ENCODE measurements around the gene TMEM181. TPM values are rescaled to one million over a fixed set of nuclear protein-coding genes. Genes with fewer than 3 reads are reported as not detected.
"Not testable (repeated sequence)": the region's sequence is repeated elsewhere in the genome, so short reads cannot be mapped to it uniquely, and the experiment has no call there.

Gene TMEM181
- total RNA-seq, 4 donors from 2014 or later, result 16.7 to 28.1 (median 21.2) TPM

DNA sequence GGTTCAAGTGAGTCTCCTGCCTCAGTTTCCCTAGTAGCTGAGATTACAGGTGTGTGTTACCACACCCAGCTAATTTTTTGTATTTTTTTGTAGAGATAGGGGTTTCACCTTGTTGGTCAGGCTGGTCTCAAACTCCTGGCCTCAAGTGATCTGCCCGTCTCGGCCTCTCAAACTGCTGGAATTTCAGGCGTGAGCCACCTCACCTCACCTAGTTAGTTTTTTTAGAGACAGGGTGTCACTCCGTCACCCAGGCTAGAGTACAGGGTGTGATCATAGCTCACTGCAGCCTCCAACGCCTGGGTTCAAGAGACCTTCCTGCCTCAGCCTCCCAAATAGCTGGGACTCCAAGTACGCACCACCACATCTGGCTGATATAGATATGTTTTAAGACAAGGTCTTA lies 112.8 kb downstream of the TMEM181 start:
- peak; percentile 54 to 66 for DNase-seq
- Histone ChIP-seq H3K27ac (peak overlapping the region; percentile 79 to 91 (median 81)), H3K4me1 (peaks cover 49 to 56% of the 10 kb centered on the region in 2 donors), H3K4me3 (replicated peaks in 1 of 3) (no peak overlapping the region), H3K36me3 (no peaks in the 10 kb centered on the region), H3K27me3 (no peaks in the 10 kb centered on the region), H3K9me3 (no peaks in the 10 kb centered on the region)
- TF ChIP-seq CTCF (IDR thresholded peaks at IDR 0.05), result no peak
- TF ChIP-seq POLR2A (IDR thresholded peaks at IDR 0.05), result no peak
- intact Hi-C loops (cut with DNase I), result no loop called here
- WGBS, 2 donors, result 41 to 66% methylated on average over 6 of the region's 6 CpGs

GRCh38 chr6:158674342-158675131 lies 114.6 kb downstream of the TMEM181 start:
- intact Hi-C loops (cut with DNase I), result no loop called here
- WGBS, 2 donors, result 92 to 95% methylated on average over 14 of the region's 14 CpGs
- H3K27me3 ChIP-seq, result no peaks in the 10 kb centered on the region

GRCh38 chr6:158677094-158677493 lies 117.2 kb downstream of the TMEM181 start:
- not testable (repeated sequence) for H3K27ac ChIP-seq
- WGBS, 2 donors, result 96 to 99% methylated on average over 3 of the region's 3 CpGs

More at GRCh38 chr6:158674342-158675131, 114.6 kb downstream of the TMEM181 start:
- Histone ChIP-seq H3K4me3 (replicated peaks in 1 of 3) (no peak overlapping the region), H3K27ac (peak overlapping the region; percentile 55 to 79 (median 64)), H3K36me3 (no peaks in the 10 kb centered on the region), H3K4me1 (peaks cover 31 to 38% of the 10 kb centered on the region in 2 donors), H3K9me3 (no peaks in the 10 kb centered on the region)
- DNase-seq, result no peak
- TF ChIP-seq POLR2A (IDR thresholded peaks at IDR 0.05), result no peak

DNA sequence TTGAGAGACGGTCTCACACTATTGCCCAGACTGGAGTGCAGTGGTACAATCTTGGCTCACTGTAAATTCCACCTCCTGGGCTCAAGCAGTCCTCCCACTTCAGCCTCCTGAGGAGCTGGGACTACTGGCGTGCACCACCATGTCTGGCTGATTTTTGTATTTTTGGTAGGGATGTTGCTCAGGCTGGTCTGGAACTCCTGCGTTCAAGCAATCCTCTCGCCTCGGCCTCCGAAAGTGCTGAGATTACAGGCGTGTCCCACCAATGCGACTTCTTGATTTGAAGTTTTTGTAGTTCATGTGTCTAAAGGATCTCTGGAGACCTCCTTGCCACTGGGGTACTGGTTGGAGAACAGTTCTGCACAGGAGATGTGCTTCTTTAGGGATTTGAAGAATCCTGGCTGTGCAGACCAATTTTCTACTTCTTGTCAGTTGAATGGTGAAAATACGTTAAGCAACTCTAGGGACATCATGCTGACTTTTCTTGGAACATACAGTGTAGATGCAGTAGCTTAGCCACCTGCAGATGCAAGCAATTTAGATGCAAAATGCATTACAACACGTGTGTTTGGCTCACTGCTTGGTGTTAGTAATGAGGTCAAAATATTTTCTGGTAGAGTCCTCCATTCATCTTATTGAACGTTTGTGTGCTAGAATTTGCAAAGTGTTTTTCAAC lies 118.2 kb downstream of the TMEM181 start:
- H3K9me3 ChIP-seq, result no peaks in the 10 kb centered on the region
- H3K27me3 ChIP-seq, result no peaks in the 10 kb centered on the region
- no peak overlapping the region for H3K4me3 ChIP-seq (replicated peaks in 1 of 3)
- intact Hi-C loops (cut with DNase I), result no loop called here
- no peak overlapping the region for H3K27ac ChIP-seq
- TF ChIP-seq CTCF (IDR thresholded peaks at IDR 0.05), result no peak
- TF ChIP-seq POLR2A (IDR thresholded peaks at IDR 0.05), result no peak
- H3K4me1 ChIP-seq, result peaks cover 15 to 19% of the 10 kb centered on the region in 2 donors
- no peak for DNase-seq
- WGBS, 2 donors, result 81 to 92% methylated on average over 10 to 11 of the region's 11 CpGs
- H3K36me3 ChIP-seq, result no peaks in the 10 kb centered on the region

More at GRCh38 chr6:158677094-158677493, 117.2 kb downstream of the TMEM181 start:
- H3K36me3 ChIP-seq; intact Hi-C loops (cut with DNase I); H3K9me3 ChIP-seq; H3K4me3 ChIP-seq (replicated peaks in 1 of 3); DNase-seq; H3K27me3 ChIP-seq: not testable (repeated sequence)
- H3K4me1 ChIP-seq, result peaks cover 23 to 27% of the 10 kb centered on the region in 2 donors

DNA sequence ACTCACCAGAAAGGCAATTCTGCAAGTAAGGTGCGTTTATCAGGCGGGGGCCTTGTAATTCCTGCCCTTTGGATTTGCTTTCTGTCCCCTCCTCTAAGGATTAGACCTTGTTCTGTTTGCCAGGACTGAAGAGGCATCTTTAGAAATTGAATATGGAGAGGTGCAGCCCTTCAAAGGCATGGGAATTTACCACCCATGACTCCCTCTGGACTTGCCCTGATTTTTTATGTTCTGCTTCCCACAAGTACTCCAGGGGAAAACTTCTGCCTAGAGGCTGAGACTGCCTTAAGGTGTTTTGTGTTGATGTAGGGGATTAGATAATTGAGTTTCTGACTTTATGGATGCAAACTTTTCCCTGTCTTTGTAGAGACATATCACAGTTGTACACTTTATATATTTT lies 120.1 kb downstream of the TMEM181 start:
- DNase-seq, result no peak
- H3K4me3 ChIP-seq (replicated peaks in 1 of 3), result no peak overlapping the region
- H3K9me3 ChIP-seq, result no peaks in the 10 kb centered on the region
- TF ChIP-seq CTCF (IDR thresholded peaks at IDR 0.05) (no peak), POLR2A (IDR thresholded peaks at IDR 0.05) (no peak)
- 78 to 84% methylated on average over 2 of the region's 2 CpGs for WGBS, 2 donors
- H3K36me3 ChIP-seq, result no peaks in the 10 kb centered on the region
- intact Hi-C loops (cut with DNase I), result no loop called here
- peak overlapping the region; percentile 42 to 65 (median 64) for H3K27ac ChIP-seq
- peaks cover 20 to 21% of the 10 kb centered on the region in 2 donors for H3K4me1 ChIP-seq
- no peaks in the 10 kb centered on the region for H3K27me3 ChIP-seq

GRCh38 chr6:158680481-158680880 lies 120.6 kb downstream of the TMEM181 start:
- H3K4me3 ChIP-seq (replicated peaks in 1 of 3), result no peak overlapping the region
- WGBS, 2 donors, result 46 to 55% methylated on average over 6 of the region's 6 CpGs
- DNase-seq, result peak; percentile 63 to 75
- no peaks in the 10 kb centered on the region for H3K9me3 ChIP-seq
- H3K27ac ChIP-seq, result peak overlapping the region; percentile 42 to 65 (median 64)
- no peaks in the 10 kb centered on the region for H3K27me3 ChIP-seq
- peaks cover 24 to 26% of the 10 kb centered on the region in 2 donors for H3K4me1 ChIP-seq
- no peaks in the 10 kb centered on the region for H3K36me3 ChIP-seq
- intact Hi-C loops (cut with DNase I), result no loop called here
- no peak for TF ChIP-seq CTCF (IDR thresholded peaks at IDR 0.05)
- no peak for TF ChIP-seq POLR2A (IDR thresholded peaks at IDR 0.05)
